Nephron (organoid): Measurements from ENCODE around the gene FARP2.
"Not testable (repeated sequence)": the region's sequence is repeated elsewhere in the genome, so short reads cannot be mapped to it uniquely, and the experiment has no call there.

Experiments used
- H3K27ac Mint-ChIP-seq, 3 experiments: 2 replicates each; pipeline ENCODE4 v1.8.0; 2020; ENCODE audit warnings: mixed read lengths in 3 of 3, mild to moderate bottlenecking in 2 of 3, moderate library complexity in 1 of 3
- H3K27me3 Mint-ChIP-seq: 2 replicates; pipeline ENCODE4 v1.8.0; 2021; ENCODE audit warnings: low read depth, mild to moderate bottlenecking, moderate library complexity, mixed read lengths
- H3K36me3 Mint-ChIP-seq: 2 replicates; pipeline ENCODE4 v1.8.0; 2020; ENCODE audit warnings: low read depth, mixed read lengths
- H3K4me1 Mint-ChIP-seq: 2 replicates; pipeline ENCODE4 v1.8.0; 2020; ENCODE audit warnings: mixed read lengths
- H3K4me3 Mint-ChIP-seq, 3 experiments: 2 replicates each; pipeline ENCODE4 v1.8.0; 2020; ENCODE audit warnings: mild to moderate bottlenecking in 3 of 3, mixed read lengths in 3 of 3, moderate library complexity in 2 of 3
- H3K9me3 Mint-ChIP-seq: 2 replicates; pipeline ENCODE4 v1.8.0; 2020; ENCODE audit warnings: mixed read lengths
- CTCF ChIP-seq, 3 experiments: fragments of 200-600 bp; sonication (generic); IDR thresholded peaks; one replicate each; pipeline ENCODE4 v1.5.0; 2021; ENCODE audit warnings: antibody characterized with exemption in 3 of 3; ENCODE audit not compliant: unreplicated experiment in 3 of 3

FARP2 gene

GRCh38 chr2:241415196-241415595, 59.1 kb downstream of the FARP2 start:
- Mint-ChIP-seq H3K4me3 (no peak overlapping the region), H3K36me3 (peaks cover 64% of the 10 kb centered on the region), H3K27me3 (peaks cover 3% of the 10 kb centered on the region), H3K4me1 (peaks cover 24% of the 10 kb centered on the region), H3K27ac (no peak overlapping the region), H3K9me3 (peaks cover 2% of the 10 kb centered on the region)
- TF ChIP-seq CTCF (IDR thresholded peaks at IDR 0.05; ENCODE audit: unreplicated experiment in 3 of 3), result no peak

GRCh38 chr2:241417626-241418025, 61.5 kb downstream of the FARP2 start:
- H3K36me3 Mint-ChIP-seq, result peaks cover 72% of the 10 kb centered on the region
- H3K4me3 Mint-ChIP-seq, result no peak overlapping the region
- no peak for TF ChIP-seq CTCF (IDR thresholded peaks at IDR 0.05; ENCODE audit: unreplicated experiment in 3 of 3)
- H3K4me1 Mint-ChIP-seq, result peaks cover 5% of the 10 kb centered on the region
- peaks cover 3% of the 10 kb centered on the region for H3K27me3 Mint-ChIP-seq
- H3K27ac Mint-ChIP-seq, result no peak overlapping the region
- peaks cover 8% of the 10 kb centered on the region for H3K9me3 Mint-ChIP-seq

- Mint-ChIP-seq H3K27me3 (peaks cover 3% of the 10 kb centered on the region), H3K27ac (no peak overlapping the region), H3K4me3 (no peak overlapping the region), H3K36me3 (peaks cover 85% of the 10 kb centered on the region), H3K4me1 (no peaks in the 10 kb centered on the region), H3K9me3 (peaks cover 32% of the 10 kb centered on the region)
- no peak for TF ChIP-seq CTCF (IDR thresholded peaks at IDR 0.05; ENCODE audit: unreplicated experiment in 3 of 3)
These were observed 65.2 kb downstream of the FARP2 start for GRCh38 chr2:241421330-241421729.

- Mint-ChIP-seq H3K9me3 (peaks cover 32% of the 10 kb centered on the region), H3K36me3 (peaks cover 86% of the 10 kb centered on the region)
- not testable (repeated sequence) for H3K4me3 Mint-ChIP-seq, H3K27me3 Mint-ChIP-seq, H3K27ac Mint-ChIP-seq, H3K4me1 Mint-ChIP-seq
These were observed 65.9 kb downstream of the FARP2 start for GRCh38 chr2:241421942-241422341.

- Mint-ChIP-seq H3K9me3 (peaks cover 32% of the 10 kb centered on the region), H3K27ac (no peak overlapping the region), H3K27me3 (no peaks in the 10 kb centered on the region), H3K4me3 (no peak overlapping the region), H3K36me3 (peaks cover 86% of the 10 kb centered on the region), H3K4me1 (no peaks in the 10 kb centered on the region)
- TF ChIP-seq CTCF (IDR thresholded peaks at IDR 0.05; ENCODE audit: unreplicated experiment in 3 of 3), result no peak
These were observed 66.3 kb downstream of the FARP2 start for GRCh38 chr2:241422350-241422749.

GRCh38 chr2:241423489-241423888, 67.4 kb downstream of the FARP2 start:
- Mint-ChIP-seq H3K36me3 (peaks cover 80% of the 10 kb centered on the region), H3K9me3 (peaks cover 32% of the 10 kb centered on the region)
- not testable (repeated sequence) for H3K27ac Mint-ChIP-seq, H3K4me1 Mint-ChIP-seq, H3K4me3 Mint-ChIP-seq, H3K27me3 Mint-ChIP-seq

GRCh38 chr2:241425368-241425767, 69.3 kb downstream of the FARP2 start:
- Mint-ChIP-seq H3K36me3 (peaks cover 83% of the 10 kb centered on the region), H3K9me3 (peaks cover 33% of the 10 kb centered on the region), H3K27me3 (no peaks in the 10 kb centered on the region), H3K4me3 (no peak overlapping the region), H3K27ac (no peak overlapping the region), H3K4me1 (no peaks in the 10 kb centered on the region)
- TF ChIP-seq CTCF (IDR thresholded peaks at IDR 0.05; ENCODE audit: unreplicated experiment in 3 of 3), result no peak
